Activated T-helper 1 cell treated with Interleukin-2 at 50 U/mL for 16 hours (primary cell): ENCODE measurements around the gene RNF11.

Source experiments
- DNase-seq: peaks from one replicate; pipeline ENCODE4 v3.0.0-alpha.2; 2020; ENCODE audit warnings: low read depth

RNF11 gene

DNA sequence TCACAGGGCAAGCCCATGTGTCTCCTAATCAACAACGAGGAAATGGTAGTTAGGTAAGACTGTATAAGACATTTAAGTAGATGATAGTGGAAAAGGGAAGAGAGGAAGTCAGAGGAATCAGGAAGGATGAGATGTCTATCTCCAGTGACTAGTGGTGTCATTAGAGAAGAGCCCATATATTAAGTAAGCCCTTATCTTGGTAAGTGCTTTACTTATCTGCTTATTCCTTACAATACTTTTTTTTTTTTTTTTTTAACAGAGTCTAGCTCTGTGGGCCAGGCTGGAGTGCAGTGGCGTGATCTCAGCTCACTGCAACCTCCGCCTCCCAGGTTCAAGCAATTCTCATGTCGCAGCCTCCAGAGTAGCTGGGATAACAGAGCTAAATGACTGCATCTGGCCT is 29.5 kb downstream of the RNF11 start:
- DNase-seq: no peak

GRCh38 chr1:51266181-51266580 is 30.1 kb downstream of the RNF11 start:
- DNase-seq: no peak

- no peak for DNase-seq
Measured at GRCh38 chr1:51266791-51267190, 30.7 kb downstream of the RNF11 start.

- no peak for DNase-seq
Measured at GRCh38 chr1:51268634-51269033, 32.6 kb downstream of the RNF11 start.

- DNase-seq: no peak
Measured at GRCh38 chr1:51270751-51271150, 34.7 kb downstream of the RNF11 start.

- no peak for DNase-seq
Measured at GRCh38 chr1:51272916-51273315, 36.8 kb downstream of the RNF11 start.

- DNase-seq: no peak
Measured at GRCh38 chr1:51274676-51275075, 38.6 kb downstream of the RNF11 start.

DNA sequence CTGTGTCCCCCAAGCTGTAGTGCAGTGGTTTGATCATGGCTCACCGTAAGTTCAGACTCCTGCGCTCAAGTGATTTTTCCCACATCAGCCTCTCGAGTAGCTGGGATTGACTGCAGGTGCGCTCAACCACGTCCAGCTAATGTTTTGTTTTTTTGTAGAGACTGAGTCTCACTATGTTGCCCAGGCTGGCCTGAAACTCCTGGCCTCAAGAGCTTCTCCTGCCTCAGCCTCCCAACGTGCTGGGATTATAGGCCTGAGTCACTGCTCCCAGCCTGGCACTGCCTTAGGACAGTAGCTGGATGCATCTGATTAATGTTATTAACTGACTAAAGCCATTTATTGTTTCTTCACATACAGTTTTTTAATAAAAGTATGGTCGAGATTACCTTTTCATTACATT is 40.2 kb downstream of the RNF11 start:
- DNase-seq: no peak

- DNase-seq: no peak
Measured at GRCh38 chr1:51280321-51280978, 44.4 kb downstream of the RNF11 start.

GRCh38 chr1:51281807-51282206 is 45.7 kb downstream of the RNF11 start:
- DNase-seq: no peak

GRCh38 chr1:51282605-51283004 is 46.5 kb downstream of the RNF11 start:
- no peak for DNase-seq

DNA sequence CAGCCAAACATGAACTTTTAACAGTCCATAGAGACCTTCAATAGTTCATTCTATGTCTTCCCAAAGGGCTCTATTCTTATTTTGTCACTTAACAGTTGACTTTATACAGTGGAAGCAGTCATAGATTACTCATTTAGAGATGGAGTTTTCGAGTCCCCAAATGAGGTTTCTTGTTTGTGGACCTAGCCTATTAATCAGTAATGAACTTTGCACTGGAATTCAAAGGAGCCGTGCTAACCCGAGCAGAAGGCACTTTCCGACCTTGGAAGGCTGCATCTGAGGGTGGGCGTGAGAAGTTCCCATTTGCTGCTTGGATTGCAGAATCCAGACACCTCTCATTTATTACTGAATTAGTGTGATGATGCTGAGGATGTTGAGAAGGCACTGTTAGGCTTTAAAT is 47.9 kb downstream of the RNF11 start:
- no peak for DNase-seq

GRCh38 chr1:51284487-51284954 is 48.4 kb downstream of the RNF11 start:
- no peak for DNase-seq

- no peak for DNase-seq
Measured at GRCh38 chr1:51285055-51285454, 49.0 kb downstream of the RNF11 start.

DNA sequence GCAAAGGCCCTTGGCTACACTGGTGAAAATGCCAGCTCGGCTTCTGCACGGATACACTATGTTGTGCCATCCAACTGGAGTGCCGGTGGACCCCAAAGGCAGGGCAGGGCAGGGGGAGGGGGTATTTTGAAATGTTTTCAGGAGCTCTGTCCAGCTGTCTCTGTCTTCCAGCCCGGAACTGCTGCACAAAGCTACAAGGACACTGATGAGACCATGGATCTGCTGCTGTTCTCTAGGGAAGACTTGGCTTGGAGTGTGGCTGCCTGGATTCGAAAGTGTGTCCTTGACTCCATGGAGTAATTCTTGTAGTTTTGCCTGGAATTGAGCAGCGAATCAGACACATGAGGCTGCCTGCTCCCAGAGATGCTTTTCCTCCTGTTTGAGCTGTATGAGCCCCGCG is 51.9 kb downstream of the RNF11 start:
- DNase-seq: no peak

DNA sequence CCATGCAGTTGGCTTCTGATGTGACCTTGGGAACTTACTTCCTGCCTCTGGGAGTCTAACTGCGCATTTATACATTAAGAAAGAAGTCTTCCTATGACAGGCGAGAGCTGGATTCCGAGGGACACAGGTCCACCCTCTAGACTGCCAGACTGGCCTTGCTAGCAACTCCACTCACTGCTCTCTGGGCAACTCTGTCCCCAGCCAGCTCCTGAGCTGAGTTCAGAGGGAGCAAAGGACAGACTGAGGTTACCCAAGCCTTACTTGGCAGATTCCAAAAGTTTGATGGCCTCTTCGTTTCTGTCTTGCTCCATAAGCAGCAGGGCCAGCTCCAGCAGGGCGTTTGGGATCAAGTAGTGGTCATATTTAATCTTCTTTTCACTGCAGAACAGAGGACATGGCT is 52.5 kb downstream of the RNF11 start:
- no peak for DNase-seq

GRCh38 chr1:51289676-51290488 is 53.8 kb downstream of the RNF11 start:
- DNase-seq: no peak

- no peak for DNase-seq
Measured at GRCh38 chr1:51290489-51290847, 54.4 kb downstream of the RNF11 start.

DNA sequence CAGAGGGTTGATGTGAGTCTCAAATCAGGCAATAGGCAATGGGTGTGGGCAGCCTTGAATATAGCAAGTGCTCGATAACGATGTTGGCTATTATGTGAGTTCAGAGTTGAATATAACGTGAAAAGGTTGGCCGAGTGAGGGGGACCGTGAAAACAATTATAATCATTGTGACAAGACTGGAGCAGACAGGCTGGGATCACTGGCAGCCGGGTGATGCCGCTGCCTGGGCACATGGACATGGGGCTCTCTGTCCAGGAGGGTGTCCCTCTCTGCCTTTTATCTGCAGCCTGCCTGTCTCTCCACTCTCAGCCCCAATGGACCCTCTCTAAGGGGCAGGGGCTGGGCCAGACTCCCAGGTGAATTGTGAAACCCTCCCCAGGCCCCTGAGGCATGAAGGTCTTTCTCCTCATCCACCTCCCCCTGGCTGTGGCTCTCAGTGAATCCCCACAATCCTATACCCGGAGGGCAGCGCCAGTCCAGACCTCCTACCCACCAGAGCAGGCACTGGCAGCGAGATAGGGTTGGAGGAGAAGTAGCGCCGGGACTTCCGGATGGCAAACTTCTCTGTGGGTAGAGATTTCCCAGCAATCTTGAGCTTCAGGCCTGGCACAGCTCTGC is 57.9 kb downstream of the RNF11 start:
- DNase-seq: no peak

DNA sequence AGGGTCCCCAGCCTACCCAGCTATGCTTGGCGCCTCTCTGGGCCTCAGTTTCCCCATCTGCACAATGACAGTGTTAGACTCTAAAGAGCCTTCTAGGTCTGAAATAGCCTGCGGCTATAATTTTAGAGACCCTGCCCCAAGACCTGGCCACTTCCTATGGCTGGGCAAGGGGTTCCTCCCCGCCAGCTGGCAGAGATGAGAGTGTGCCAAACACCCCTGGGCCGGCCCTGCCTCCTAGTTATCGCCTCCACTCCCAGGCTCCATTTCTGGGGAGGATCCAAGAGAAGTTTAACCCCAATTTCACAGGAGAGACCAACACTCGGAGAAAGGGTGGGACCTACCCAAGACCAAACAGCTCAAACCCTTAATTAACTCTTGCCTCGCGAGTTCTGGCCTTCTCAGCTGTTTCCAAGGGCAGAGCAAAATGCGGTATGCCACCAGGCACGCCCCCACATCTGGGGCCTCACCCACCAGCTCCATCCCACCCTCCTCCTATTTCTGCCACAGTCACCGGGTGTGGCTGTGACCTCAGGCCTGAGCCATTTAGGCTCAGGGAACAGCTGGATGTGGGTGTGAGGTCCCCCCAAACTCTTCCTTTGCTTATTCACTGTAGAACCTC is 58.6 kb downstream of the RNF11 start:
- DNase-seq: no peak

- no peak for DNase-seq
Measured at GRCh38 chr1:51295926-51296325, 59.9 kb downstream of the RNF11 start.

DNA sequence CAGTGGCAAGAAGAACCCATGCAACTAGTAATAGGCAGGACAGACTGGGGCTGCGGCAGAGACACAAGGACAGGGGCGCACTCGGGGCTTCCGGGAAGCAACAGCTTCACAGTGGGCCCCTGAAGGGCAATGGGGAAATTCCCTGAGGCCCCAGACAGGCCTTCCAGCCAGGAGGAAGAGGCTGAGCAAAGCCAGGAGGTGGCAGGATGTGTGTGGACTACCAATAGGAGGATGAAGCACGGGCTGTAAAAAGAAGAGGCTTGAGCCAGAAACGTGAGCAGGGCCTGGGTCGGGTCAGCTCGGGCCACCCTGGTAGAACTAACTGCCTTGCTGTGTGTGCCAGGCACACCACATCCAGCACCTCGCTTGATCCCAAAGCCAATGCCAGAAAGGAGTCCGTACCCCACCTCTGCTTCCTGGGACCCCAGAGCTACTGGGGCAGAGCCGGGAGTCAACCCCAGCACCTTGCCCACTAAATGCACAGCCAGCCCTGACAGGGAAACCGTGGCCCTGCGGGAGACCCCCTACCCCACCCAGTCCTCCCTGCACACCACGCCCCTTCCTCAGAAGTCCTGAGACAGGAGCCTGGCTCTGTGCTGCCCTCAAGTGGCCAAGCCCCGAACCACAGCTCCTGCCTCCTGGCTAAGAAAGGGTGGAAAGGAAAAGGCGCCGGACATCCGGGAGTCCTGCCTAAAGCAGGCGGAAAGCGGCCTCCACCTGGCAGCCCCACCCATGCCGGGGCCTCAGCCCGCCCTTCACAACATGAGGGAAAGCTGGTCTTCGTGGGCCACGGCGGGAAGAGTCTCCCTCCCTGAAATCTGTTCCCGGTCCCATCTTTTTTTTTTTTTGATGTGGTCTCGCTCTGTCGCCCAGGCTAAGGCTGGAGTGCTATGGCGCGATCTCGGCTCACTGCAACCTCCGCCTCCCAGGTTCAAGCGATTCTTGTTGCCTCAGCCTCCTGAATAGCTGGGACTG is 60.6 kb downstream of the RNF11 start:
- DNase-seq: peak; percentile 33
